BE2C (cell line): ENCODE measurements around the gene ACSM6.
"Not testable (repeated sequence)": the region's sequence is repeated elsewhere in the genome, so short reads cannot be mapped to it uniquely, and the experiment has no call there.

ENCODE experiments used
- DNase-seq: peaks from one replicate; pipeline ENCODE4 v3.0.0-alpha.2; 2020
- H3K27me3 ChIP-seq: fragments of 250-450 bp; sonication (Bioruptor Pico); 2 replicates; pipeline ENCODE4 v1.5.1; 2020; ENCODE audit warnings: mild to moderate bottlenecking
- H3K36me3 ChIP-seq: fragments of 250-450 bp; sonication (Bioruptor Pico); 2 replicates; pipeline ENCODE4 v1.5.1; 2020; ENCODE audit warnings: mild to moderate bottlenecking
- H3K4me1 ChIP-seq: fragments of 250-450 bp; sonication (Bioruptor Pico); 2 replicates; pipeline ENCODE4 v1.5.1; 2020
- H3K4me3 ChIP-seq: 2 replicates; pipeline ENCODE4 v1.5.1; 2011; ENCODE audit warnings: low read depth, low read length
- H3K9me3 ChIP-seq: fragments of 250-450 bp; sonication (Bioruptor Pico); 2 replicates; pipeline ENCODE4 v1.5.1; 2020
- CTCF ChIP-seq: IDR thresholded peaks from 2 replicates; pipeline ENCODE4 v1.5.1; 2012; ENCODE audit warnings: mild to moderate bottlenecking, low read depth, low read length

Gene ACSM6

DNA sequence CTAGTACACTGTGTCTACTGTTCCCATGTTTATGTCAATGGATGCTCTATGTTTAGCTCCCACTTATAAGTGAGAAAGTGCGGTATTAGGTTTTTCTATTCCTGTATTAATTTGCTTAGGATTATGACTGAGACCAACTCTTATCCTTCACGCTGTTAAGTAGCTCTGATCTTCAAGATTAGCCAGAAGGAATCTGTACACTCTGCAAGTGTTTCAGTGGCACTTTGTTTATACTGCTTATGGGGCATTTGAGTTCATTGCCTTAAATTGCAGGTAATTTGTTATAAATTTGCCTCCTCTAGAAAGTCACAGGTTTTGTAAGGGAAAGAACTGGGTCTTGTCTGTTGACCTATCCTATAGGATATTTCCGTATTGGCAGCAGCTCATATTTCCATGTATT, 6.4 kb upstream of the ACSM6 start:
- H3K4me1 ChIP-seq = no peaks in the 10 kb centered on the region
- DNase-seq = no peak
- no peak for TF ChIP-seq CTCF
- H3K36me3 ChIP-seq = no peaks in the 10 kb centered on the region
- H3K27me3 ChIP-seq = peaks cover 5% of the 10 kb centered on the region; the same call in 1 of the 2 replicates
- no peak overlapping the region for H3K4me3 ChIP-seq
- H3K9me3 ChIP-seq = no peaks in the 10 kb centered on the region

- Histone ChIP-seq H3K36me3 (no peaks in the 10 kb centered on the region), H3K9me3 (no peaks in the 10 kb centered on the region), H3K27me3 (peaks cover 3% of the 10 kb centered on the region; the same call in 1 of the 2 replicates), H3K4me1 (no peaks in the 10 kb centered on the region), H3K4me3 (no peak overlapping the region)
- no peak for TF ChIP-seq CTCF
- no peak for DNase-seq
Measured at GRCh38 chr10:95188593-95188992, 5.4 kb upstream of the ACSM6 start.

DNA sequence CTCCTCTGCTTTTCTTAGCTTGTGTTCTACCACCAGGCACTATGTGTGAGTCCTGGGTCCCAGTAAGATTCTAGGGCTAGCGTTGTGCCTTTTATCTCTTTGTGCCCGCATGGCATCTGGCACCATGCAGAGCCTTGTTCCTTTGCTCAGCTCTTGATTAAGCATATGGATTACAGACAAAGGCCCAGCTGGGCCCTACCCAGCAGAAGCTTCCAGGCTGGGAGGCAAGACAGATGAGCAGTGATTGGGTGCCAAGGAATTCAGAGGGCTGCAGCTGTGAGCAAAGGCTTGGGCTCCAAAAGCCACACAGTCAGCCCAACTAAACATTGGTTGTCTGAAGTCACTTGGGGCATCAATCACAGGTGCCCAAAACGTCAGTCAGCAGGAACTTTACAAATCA, 2.0 kb downstream of the ACSM6 start:
- Histone ChIP-seq H3K36me3 (no peaks in the 10 kb centered on the region), H3K4me3 (no peak overlapping the region), H3K9me3 (no peaks in the 10 kb centered on the region), H3K4me1 (no peaks in the 10 kb centered on the region), H3K27me3 (no peaks in the 10 kb centered on the region)
- TF ChIP-seq CTCF = no peak
- DNase-seq = no peak

DNA sequence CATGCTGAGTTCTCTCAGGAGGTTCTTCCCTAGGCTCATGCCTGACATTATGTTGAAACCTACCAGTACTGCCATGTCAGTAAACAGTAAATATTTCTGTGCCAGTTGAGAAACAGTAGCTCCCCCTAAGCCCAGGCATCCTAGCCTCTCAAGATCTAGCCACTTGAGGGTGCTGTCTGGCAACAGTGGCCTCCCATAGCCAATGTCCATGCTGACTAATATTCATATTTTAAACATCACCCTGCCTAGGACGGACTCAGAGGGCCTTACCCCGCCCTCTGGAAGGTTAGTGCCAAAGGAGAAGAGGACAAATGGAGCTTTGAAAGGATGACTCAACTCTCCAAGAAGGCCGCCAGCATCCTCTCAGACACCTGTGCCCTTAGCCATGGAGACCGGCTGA, 7.7 kb downstream of the ACSM6 start:
- H3K9me3 ChIP-seq = no peaks in the 10 kb centered on the region
- no peak overlapping the region for H3K4me3 ChIP-seq
- H3K4me1 ChIP-seq = no peaks in the 10 kb centered on the region
- no peak for DNase-seq
- no peaks in the 10 kb centered on the region for H3K27me3 ChIP-seq
- no peaks in the 10 kb centered on the region for H3K36me3 ChIP-seq
- TF ChIP-seq CTCF = no peak

GRCh38 chr10:95202865-95203264, 8.8 kb downstream of the ACSM6 start:
- not testable (repeated sequence) for H3K9me3 ChIP-seq, DNase-seq, H3K4me1 ChIP-seq, H3K27me3 ChIP-seq, H3K4me3 ChIP-seq, H3K36me3 ChIP-seq

DNA sequence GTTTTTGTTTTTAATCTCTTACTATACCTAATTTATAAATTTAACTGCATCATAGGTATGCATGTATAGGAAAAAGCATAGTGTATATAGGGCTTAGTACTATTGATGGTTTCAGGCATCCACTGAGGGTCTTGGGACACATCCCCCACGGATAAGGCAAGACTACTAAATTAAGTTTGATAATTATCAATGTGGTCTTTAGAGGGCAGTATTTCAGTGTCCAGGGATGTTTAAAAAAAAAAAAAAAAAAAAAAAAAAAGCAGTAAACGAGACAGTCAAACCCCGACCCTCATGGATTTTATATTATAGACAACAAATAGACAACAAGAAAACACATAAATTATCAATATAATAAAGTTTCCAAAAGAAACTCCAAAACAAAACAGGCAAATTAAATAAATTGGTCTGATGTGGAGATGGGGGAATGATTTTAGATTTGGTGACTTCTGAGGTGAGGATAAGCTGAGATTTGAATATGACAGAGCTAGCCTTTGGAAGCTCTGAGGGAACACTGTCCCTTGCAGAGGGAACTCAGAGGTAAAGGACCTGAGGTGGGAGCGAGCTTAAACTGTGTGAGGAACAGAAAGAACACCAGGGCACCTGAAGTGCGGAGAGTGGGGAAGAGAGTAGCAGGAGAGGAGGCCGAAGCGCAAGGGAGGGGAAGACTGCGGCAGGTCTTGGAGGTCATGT, 14.8 kb downstream of the ACSM6 start:
- H3K36me3 ChIP-seq = no peaks in the 10 kb centered on the region
- no peaks in the 10 kb centered on the region for H3K4me1 ChIP-seq
- no peaks in the 10 kb centered on the region for H3K9me3 ChIP-seq
- no peak; the same call in 1 of the 2 replicates for TF ChIP-seq CTCF
- no peak for DNase-seq
- no peak overlapping the region for H3K4me3 ChIP-seq
- no peaks in the 10 kb centered on the region for H3K27me3 ChIP-seq
